NOMO-1 (cell line): ENCODE data around the gene C1QC.

Experiments used
- DNase-seq, 2 experiments: peaks; one replicate each; lab custom pipeline; 2025; ENCODE audit not compliant: unreplicated experiment in 2 of 2; lab: John Stamatoyannopoulos, UW

The C1QC gene

GRCh38 chr1:22676916-22677583 lies 33.6 kb downstream of the C1QC start:
- no peak for DNase-seq

GRCh38 chr1:22677931-22678896 lies 34.8 kb downstream of the C1QC start:
- no peak for DNase-seq

DNA sequence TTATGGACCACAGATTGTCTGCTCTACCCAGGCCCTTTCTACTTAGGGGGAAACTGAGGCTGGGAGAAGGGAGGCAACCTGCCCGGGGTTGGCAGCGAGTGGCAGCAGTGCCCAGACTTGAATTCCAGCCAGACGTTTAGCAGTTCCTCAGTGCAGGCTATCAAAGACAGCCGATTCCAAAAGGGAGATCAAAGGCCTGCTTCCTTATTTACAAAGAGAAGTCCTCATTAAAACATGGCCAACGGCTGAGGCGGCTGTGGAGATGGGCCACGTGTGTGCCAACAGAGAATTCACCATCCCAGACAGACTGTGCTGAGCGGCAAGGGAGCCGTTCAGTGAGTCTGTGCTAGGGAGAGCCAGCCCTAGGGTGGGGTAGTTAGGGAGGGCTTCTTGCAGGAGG lies 37.3 kb downstream of the C1QC start:
- no peak for DNase-seq

GRCh38 chr1:22681556-22682276 lies 38.3 kb downstream of the C1QC start:
- no peak for DNase-seq

DNA sequence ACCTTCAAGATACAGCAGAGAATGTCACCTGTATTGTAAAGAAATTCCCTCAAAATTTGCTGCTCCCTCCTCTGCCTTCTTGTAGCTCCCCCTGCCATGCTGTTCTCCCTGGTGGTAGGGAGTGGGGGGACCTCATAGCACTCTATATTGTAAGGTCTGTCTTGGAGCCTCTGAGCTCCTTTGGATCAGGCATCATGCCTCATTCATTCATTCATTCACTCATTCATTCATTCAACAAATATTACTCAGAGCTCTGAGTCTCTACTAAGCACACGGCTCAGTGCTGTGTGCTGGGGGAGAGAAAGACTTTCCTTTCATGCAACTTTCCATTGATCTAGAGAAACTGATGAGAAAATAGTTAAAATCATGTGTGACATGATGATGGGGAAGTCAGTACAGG lies 40.1 kb downstream of the C1QC start:
- no peak for DNase-seq

DNA sequence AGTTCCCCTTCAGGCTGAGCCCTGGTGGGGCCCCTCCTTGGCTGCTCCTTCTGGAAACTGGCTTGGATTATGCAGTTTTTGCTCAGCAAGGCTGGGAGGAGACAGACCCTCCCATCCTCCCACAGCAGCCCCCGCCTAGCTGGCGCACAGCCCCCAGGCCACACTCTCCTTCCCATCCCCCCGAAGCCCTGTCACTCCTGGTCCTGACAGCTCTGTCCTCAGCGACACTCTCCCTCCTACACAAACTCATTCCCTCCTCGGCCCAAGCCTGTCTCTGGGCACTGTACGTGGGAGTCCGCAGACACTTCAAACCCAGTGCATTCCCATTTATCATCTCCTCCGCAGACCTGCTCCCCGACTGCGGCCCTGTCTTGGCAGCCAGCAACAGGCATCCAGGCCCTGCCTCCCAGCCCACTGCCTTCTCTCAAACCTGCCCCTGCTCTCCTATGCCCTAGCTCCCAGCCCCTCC lies 42.2 kb downstream of the C1QC start:
- no peak for DNase-seq

DNA sequence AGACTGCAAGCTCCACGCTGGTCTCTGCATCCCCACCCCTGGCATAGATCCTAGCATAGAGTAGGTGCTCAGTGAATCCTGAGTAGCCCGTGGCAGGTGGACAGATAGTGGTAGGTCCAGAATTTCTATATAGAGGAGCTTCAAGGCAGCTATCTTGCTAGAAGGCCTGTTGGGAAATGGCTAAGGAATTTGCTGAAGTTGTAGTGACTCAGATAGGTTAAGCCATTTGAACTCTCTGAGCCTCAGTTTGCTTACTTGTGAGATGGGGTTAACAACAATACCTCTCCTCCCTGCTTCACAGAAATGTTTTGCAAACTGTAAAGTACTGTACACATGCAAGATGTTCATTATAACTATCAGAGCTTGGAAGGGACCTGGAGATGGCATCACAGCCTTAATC lies 43.8 kb downstream of the C1QC start:
- DNase-seq: no peak

DNA sequence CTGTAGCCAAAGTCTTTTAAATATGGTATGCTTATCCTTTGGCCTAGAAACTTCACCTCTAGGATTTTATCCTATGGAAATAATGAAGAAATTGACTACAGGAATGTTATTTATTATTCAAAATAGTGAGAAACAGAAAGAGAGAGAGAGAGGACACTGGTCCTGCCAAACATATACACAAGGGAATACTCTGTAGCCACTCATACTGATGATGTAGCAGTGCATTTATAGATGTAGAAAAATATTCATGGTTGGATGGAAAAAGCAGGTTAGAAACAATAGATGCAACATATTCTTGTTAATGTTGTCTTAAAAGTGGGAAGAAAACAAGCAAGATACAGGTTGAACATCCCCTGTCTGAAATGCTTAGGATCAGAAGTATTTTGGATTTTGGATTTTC lies 45.0 kb downstream of the C1QC start:
- no peak for DNase-seq

- no peak for DNase-seq
These were observed 46.1 kb downstream of the C1QC start for GRCh38 chr1:22689505-22689904.

- no peak for DNase-seq
These were observed 47.8 kb downstream of the C1QC start for GRCh38 chr1:22691031-22691753.

- no peak for DNase-seq
These were observed 50.7 kb downstream of the C1QC start for GRCh38 chr1:22694172-22694571.

- DNase-seq: no peak
These were observed 53.2 kb downstream of the C1QC start for GRCh38 chr1:22696610-22697009.
